NCI-H2107 (cell line): ENCODE measurements around the gene FUT8.

Experiments
- DNase-seq: peaks from one replicate; lab custom pipeline; 2025; lab: John Stamatoyannopoulos, UW

FUT8 gene

DNA sequence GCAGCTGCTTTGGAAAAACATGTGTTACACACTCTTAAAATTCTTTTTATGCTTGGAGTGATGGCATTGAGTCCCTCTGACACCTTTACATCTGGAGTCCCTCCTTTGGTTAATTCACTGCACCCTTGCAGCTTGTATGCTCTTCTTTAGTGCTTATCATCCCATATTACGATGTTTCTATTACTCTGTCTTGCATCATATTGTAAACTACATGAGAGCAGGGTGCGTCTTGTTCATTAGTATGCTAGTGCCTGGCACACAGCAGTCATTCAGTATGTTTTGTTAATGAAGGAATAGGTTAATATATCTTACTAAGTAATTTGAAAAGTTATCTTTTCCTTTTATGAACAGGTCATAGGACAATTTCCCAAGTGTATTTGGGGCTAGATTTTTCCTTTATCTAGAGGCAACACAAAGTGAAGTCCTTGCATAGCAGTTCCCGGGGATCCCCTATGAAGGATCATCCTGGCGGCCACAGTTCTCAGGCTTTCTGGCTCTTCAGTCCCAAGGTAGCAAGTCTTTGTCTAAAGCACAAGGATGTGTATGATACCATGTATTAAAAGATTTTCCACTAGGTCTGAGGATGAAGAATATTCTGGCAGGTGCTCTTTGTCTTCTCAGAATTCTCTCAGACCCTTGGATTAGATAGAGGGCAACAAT, 363.8 kb downstream of the FUT8 start:
- DNase-seq, result no peak

DNA sequence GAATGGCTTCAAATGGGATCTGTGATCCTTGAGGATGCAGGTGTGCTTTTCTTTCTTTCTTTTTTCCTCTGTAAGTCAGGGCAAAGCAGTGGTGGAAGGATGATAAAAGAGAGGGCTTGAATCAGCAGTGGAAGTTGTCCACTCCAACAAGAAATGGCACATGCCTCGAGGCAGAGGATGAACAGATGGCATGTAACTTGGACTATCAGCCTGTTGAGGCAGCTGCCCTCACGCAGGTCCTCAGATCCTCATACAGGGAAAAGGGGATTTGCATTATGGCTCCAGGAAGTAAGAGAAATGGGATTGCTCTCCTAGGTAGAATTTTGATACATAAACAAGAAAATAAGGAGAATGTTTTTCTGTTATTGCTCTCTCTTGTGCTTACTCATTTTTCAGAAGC, 368.0 kb downstream of the FUT8 start:
- DNase-seq, result no peak

DNA sequence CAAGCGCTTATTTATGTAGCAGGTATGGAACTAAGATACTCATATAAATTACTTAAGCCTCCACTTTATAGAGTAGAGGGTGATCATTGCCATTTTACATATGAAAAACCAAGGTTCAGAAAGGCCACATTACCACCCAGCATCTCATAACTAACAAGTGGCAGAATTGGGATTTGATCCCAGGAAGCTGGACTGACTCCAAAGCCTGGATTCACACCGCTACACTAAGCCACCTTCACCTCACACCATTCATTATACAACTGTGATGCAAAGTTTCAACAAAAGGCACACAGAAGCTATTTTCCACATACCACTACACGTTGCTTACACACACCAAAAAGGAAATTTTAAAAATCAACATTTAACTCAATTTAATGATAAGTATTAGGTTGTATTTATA, 370.6 kb downstream of the FUT8 start:
- no peak for DNase-seq

DNA sequence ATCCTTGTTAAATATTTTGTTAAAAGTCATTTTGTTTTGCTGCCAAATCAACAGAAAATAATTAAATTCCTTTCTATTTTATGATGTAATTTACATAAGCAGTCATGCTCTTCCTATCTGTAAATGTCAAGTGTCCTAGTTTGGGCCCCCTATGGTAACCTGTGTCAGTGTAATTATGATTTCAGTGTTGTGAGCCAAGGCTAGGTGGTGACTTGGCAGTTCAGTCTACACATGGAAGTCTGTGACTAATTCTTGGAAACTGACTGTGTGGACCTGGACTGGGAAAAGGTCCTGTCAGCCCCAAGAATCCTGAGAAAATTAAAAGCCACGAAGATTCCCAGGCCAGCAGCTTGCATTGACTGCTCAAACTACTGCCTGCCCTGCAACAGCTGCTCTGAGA, 371.0 kb downstream of the FUT8 start:
- DNase-seq, result no peak

DNA sequence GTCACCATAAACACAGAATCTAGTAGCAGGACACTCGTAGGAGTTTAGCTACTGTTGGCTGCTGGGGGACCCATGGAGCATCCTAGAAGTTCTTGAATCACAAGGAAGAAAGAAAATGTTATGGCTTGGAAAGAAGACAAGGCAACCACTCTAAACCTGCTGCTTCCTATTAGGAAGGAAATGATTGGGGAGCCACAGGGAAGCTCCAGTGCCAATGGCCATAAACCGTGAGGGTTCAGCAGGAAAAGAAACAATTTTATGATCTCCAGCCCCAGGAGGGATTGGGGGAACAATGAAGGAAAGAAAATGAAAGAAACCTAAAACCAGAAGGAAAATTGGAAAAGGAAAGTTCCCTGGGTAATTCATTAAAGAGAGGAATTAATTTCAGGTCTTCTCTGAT, 372.0 kb downstream of the FUT8 start:
- DNase-seq, result no peak

DNA sequence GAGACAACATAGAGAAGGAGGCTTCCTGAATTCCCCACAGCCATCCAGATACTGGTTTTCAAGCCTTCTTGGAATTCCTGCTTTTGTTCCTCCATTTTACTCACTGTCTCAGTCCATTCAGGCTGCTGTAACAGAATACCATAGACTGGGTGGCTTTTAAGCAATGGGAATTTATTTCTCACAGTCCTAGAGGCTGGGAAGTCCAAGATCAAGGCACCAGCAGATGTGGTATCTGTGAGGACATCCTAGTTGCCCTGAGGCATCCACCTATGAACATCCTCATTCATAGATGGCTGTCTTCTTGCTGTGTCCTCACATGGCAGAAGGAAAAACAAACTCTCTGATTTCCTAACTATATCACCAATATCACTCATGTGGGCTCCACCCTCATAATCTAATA, 374.9 kb downstream of the FUT8 start:
- no peak for DNase-seq

DNA sequence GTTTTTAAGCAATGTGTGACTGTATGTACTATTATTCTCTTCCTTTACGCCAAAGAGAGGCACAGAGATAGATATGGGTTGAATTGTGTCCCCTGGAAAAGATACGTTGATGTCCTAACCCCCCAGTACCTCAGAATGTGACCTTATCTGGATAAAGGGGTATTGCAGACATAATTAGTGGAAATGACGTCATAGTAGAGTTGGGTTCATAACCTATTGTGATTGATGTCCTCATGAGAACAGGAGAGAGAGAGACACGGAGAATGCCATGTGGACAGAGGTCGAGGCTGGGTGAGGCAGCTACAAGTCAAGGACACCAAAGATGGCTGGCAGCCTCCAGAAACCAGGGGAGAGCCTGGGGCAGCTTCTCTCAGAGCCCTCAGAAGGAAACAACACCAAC, 376.3 kb downstream of the FUT8 start:
- no peak for DNase-seq

DNA sequence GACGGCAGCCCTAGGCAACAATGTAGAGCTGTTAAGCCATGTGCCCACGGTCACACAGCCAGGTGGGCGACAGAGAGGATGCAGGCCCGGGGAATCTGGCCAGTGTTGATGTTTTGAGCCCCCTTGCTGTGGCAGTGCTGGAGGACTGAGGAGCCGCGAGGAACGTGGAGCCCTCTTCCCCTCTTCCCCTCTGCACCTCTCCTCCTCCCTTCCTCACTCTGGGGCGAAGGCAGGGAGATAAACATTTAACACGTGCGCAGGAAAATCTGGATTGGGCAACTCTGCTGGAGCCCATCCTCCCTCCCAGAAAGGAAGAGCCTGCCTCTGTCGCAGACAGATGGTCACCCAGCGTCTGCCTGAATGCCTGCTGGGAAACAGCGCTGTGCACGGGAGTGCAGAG, 376.8 kb downstream of the FUT8 start:
- DNase-seq, result no peak

DNA sequence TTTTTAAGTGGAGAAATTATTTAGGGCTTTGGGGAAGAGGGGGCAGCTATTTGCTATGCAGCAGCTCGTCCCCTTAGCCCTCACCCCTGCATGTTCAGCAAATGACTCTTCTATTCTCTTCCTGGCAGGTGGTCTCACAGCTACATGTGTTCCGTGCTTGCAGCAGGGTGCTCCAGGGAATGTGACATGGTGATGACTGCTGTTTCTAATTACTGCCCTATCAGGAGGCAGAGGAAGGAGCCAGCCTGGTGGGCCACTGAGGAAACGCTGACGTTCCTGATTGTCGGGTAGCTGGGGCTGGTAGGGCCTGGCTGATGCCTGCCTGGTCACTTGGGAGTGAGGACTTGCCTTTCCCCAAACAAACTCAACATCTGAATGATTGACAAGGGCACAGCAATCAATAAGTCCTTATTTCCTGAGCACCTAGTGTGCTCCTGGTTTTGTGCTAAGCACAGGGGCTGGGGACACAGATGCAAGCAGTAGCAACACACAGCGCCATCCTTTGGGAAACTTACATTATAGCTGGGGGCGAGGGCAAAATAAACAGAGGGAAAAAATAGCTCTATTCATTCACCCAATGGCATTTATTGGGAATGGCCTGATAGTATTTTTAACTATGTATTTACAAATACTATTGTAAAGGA, 377.8 kb downstream of the FUT8 start:
- no peak for DNase-seq

DNA sequence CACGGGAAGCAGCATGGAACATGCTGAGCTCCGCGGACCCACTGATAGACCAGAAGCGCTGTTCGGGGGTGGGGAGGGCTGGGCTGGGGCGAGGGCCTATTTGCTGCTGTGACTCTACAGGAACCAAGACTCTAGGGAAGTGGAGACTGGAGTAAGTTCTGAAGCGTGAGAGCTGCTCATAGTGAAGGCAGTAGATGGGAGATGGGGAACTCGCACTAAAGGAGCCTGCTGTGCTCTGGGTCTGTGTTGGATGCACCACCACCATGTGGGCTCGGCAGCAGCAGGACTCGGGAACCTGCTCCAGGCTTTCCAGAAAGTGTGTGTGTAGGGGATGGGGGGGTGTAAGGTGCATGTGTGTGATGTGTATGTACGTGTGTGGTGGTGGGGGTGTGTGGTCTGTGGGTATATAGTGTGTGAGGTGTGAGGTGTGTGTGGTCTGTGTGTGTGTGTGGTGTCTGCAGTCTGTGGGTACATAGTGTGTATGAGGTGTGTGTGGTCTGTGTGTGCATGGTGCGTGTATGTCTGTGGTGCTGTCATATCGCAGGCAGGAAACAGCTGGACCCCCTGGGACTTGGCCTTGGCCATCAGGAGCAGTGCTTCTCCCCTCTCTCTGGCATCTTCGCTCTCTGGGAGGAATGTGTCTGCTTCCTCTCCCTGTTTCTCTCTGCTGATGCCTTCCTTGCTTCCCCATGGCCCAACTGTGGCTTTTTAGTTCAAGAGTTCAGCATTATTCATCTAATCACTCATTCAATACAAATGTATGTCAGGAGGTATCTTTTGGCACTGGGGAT, 378.9 kb downstream of the FUT8 start:
- DNase-seq, result no peak

DNA sequence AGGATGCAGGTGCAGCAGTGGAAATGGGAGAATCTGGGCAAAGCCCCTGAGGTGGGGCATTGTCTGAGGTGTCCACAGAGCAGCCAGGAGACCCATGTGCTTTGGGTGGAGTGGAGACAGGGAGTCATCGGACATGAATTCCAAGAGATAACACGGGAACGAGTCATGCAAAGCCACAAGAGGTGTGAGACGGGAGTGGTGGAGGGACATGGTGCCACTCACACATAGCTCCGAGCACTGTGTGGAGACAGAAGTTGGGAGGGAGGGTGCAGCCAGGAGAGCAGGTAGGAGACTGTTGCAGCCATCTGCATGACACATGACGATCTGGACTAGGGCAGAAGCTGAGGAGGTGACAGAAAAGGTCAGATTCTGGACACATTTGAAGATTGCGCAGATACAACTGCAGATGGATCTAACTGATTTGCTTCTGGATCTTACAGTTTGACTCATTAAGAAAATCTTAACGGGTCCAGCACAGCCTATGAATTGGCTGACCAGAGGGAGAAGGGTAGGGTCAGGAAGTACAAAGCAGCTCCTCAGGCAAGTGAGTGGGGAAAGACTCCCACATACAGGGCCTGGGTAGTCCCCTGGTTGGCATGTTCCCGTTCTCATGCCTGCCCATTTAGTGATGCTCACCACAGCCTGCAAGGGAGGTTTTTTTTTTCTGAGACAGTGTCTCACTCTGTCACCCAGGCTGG, 379.8 kb downstream of the FUT8 start:
- no peak for DNase-seq
